CD4-positive, CD25-positive, alpha-beta regulatory T cell (primary cell): ENCODE results near the gene CHMP5. TPM values are rescaled to one million over a fixed set of nuclear protein-coding genes. Genes with fewer than 3 reads are reported as not detected.

Source experiments
- ATAC-seq, 2 donors: fragments of 150-1000 bp; cut with Tn5 transposase; one replicate each; pipeline ENCODE4 v1.10.0; 2021; ENCODE audit warnings: low read depth in 2 of 2, moderate number of reproducible peaks in 2 of 2, moderate library complexity in 1 of 2
- DNase-seq, 3 donors: peaks; one replicate each; pipeline versions ENCODE4 v3.0.0 to v3.0.0-alpha.2; 2012 to 2022; ENCODE audit warnings: mixed read lengths in 1 of 3
- H3K27ac ChIP-seq: one replicate; pipeline ENCODE4 v1.7.0; 2013; ENCODE audit warnings: mild to moderate bottlenecking, low read length; ENCODE audit not compliant: insufficient read depth, poor library complexity, severe bottlenecking
- H3K27me3 ChIP-seq: one replicate; pipeline ENCODE4 v1.7.0; 2013; ENCODE audit warnings: low read length; ENCODE audit not compliant: control insufficient read depth, insufficient read depth
- H3K36me3 ChIP-seq: one replicate; pipeline ENCODE4 v1.7.0; 2013; ENCODE audit warnings: mild to moderate bottlenecking, low read length, moderate library complexity; ENCODE audit not compliant: control insufficient read depth, insufficient read depth
- H3K4me1 ChIP-seq: 2 replicates; pipeline ENCODE4 v1.7.0; 2013; ENCODE audit warnings: mild to moderate bottlenecking, low read length; ENCODE audit not compliant: insufficient read depth, control insufficient read depth, poor library complexity, severe bottlenecking
- H3K4me3 ChIP-seq: one replicate; pipeline ENCODE4 v1.7.0; 2013; ENCODE audit warnings: low read depth, mild to moderate bottlenecking, low read length, moderate library complexity
- H3K9me3 ChIP-seq, 2 experiments: 1 replicate in 1 of 2; 2 replicates in 1 of 2; pipeline ENCODE4 v1.7.0; 2013; ENCODE audit warnings: low read length in 2 of 2, mild to moderate bottlenecking in 1 of 2, moderate library complexity in 1 of 2; ENCODE audit not compliant: control insufficient read depth in 2 of 2
- H3K27ac Mint-ChIP-seq, 3 donors: one replicate each; pipeline ENCODE4 v1.8.0; 2020 to 2022; ENCODE audit warnings: mild to moderate bottlenecking in 3 of 3, mixed read lengths in 3 of 3, moderate library complexity in 2 of 3
- H3K27me3 Mint-ChIP-seq: one replicate; pipeline ENCODE4 v1.8.0; 2022; ENCODE audit warnings: mild to moderate bottlenecking, mixed read lengths
- H3K36me3 Mint-ChIP-seq: one replicate; pipeline ENCODE4 v1.8.0; 2020; ENCODE audit warnings: mixed read lengths
- H3K4me1 Mint-ChIP-seq, 4 donors: one replicate each; pipeline ENCODE4 v1.8.0; 2020 to 2022; ENCODE audit warnings: mixed read lengths in 4 of 4, mild to moderate bottlenecking in 1 of 4
- H3K4me3 Mint-ChIP-seq, 4 donors: one replicate each; pipeline ENCODE4 v1.8.0; 2020 to 2022; ENCODE audit warnings: mild to moderate bottlenecking in 4 of 4, mixed read lengths in 4 of 4, moderate library complexity in 3 of 4
- H3K9me3 Mint-ChIP-seq, 7 donors: one replicate each; pipeline ENCODE4 v1.8.0; 2020 to 2022; ENCODE audit warnings: mixed read lengths in 7 of 7, mild to moderate bottlenecking in 3 of 7, moderate library complexity in 2 of 7
- polyA plus RNA-seq, 4 donors: library from polyadenylated mRNA; unstranded; fragments of 300-500 nt; fragmentation: Illumina TruSeq; gene quantifications; one replicate each; pipeline ENCODE4 v1.2.3, GENCODE V29; 2021
- total RNA-seq: library from RNA; stranded (reverse); gene quantifications from one replicate; pipeline ENCODE4 v1.2.3, GENCODE V29; 2022

CHMP5 gene
- total and polyA plus RNA-seq, 5 donors from 2014 or later, result 25.5 to 58.3 (median 55.8) TPM

DNA sequence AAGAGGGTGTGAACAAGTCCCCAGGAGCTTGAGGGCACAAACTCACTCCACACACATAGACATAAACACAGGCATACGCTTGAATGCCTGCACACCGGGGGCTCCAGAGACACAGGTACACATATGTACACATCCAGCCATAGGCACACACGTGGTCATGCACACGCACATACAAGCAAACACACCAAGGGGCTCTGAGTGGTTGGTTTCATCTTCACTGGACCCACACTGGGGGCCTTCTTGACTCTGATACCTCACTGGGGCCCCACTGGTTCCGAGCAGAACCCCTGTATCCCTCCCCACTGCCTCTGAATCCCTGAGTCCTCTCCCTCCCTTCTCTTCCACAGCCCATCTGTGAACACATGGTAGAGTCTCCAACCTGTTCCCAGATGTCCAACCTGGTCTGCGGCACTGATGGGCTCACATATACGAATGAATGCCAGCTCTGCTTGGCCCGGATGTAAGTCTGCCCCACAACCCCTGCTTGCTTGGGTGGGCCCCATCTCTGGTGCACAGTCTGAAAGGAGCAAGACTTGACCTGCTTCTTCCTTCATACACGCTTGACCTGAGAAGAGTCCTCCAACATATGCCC is 18.5 kb upstream of the CHMP5 start:
- Histone ChIP-seq H3K4me1 (no peaks in the 10 kb centered on the region), H3K4me3 (no peak overlapping the region), H3K27ac (no peak overlapping the region), H3K9me3 (no peaks in the 10 kb centered on the region), H3K27me3 (no peaks in the 10 kb centered on the region), H3K36me3 (peaks cover 4% of the 10 kb centered on the region)
- Mint-ChIP-seq H3K36me3 (peaks cover 27% of the 10 kb centered on the region), H3K4me3 (no peak overlapping the region), H3K27me3 (no peaks in the 10 kb centered on the region), H3K4me1 (no peaks in the 10 kb centered on the region), H3K9me3 (no peaks in the 10 kb centered on the region), H3K27ac (peak overlapping the region in 1 of 3 donors; percentile 69)
- no peak for ATAC-seq
- DNase-seq, result no peak

DNA sequence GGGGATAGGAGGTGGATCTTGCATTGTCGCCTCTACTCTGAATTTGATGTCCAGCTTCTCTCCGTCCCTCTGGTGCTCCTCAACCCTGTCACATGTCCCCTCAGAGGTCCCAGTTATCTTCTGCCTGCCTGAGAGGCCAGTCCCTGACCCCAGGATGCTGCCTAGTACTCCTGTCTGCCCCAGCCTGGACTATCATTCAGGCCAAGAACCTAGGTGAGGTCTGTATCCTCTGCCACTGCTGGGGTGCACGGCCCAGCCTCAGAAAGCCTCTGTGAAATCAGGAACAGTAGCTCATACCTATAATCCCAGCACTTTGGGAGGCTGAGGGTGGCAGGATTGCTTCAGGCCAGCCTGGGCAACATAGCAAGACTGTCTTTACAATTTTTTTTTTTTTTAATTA is 16.2 kb upstream of the CHMP5 start:
- peaks cover 37% of the 10 kb centered on the region for H3K36me3 Mint-ChIP-seq
- ATAC-seq, result no peak

DNA sequence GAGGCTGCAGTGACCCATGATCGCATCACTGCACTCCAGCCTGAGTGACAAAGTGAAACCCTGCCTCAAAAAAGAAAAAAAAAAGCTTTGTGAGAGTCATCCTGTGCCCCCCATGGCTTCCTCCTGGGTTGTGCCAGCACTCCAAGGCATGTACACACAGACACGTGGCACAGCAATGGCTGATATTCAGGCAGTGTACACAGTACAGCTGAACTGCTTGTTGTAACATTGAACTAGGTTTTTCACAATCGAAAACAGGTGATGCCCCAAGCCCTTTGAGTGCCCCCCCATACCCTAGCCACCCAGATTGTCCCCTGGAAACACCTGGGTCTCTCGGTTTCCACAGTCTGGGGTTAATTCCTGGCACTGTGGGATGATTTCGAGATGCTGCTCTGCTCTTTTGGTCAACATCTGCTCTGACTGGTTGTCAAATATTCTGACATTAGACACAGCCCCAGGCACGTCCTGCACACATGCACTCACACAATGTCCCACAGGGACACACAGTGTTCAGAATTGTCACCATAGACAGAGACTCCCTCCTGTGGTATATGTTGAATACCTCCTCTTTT is 15.7 kb upstream of the CHMP5 start:
- no peak for DNase-seq
- Mint-ChIP-seq H3K27ac (peak overlapping the region in 1 of 3 donors; percentile 22), H3K4me1 (peaks cover 0 to 8% (median 0%) of the 10 kb centered on the region in 4 donors), H3K36me3 (peaks cover 37% of the 10 kb centered on the region), H3K9me3 (no peaks in the 10 kb centered on the region), H3K27me3 (no peaks in the 10 kb centered on the region), H3K4me3 (no peak overlapping the region)
- Histone ChIP-seq H3K36me3 (peaks cover 20% of the 10 kb centered on the region), H3K9me3 (no peaks in the 10 kb centered on the region), H3K4me3 (no peak overlapping the region), H3K4me1 (no peaks in the 10 kb centered on the region), H3K27me3 (no peaks in the 10 kb centered on the region), H3K27ac (no peak overlapping the region)
- ATAC-seq, result no peak

More for the DNA sequence above, 16.2 kb upstream of the CHMP5 start:
- H3K27ac Mint-ChIP-seq, result no peak overlapping the region
- no peaks in the 10 kb centered on the region for H3K27me3 Mint-ChIP-seq
- H3K4me3 Mint-ChIP-seq, result no peak overlapping the region
- Histone ChIP-seq H3K36me3 (peaks cover 16% of the 10 kb centered on the region), H3K4me3 (no peak overlapping the region), H3K27me3 (no peaks in the 10 kb centered on the region), H3K9me3 (no peaks in the 10 kb centered on the region), H3K27ac (no peak overlapping the region), H3K4me1 (no peaks in the 10 kb centered on the region)
- no peaks in the 10 kb centered on the region for H3K9me3 Mint-ChIP-seq
- H3K4me1 Mint-ChIP-seq, result peaks cover 0 to 8% (median 0%) of the 10 kb centered on the region in 4 donors
- DNase-seq, result no peak

DNA sequence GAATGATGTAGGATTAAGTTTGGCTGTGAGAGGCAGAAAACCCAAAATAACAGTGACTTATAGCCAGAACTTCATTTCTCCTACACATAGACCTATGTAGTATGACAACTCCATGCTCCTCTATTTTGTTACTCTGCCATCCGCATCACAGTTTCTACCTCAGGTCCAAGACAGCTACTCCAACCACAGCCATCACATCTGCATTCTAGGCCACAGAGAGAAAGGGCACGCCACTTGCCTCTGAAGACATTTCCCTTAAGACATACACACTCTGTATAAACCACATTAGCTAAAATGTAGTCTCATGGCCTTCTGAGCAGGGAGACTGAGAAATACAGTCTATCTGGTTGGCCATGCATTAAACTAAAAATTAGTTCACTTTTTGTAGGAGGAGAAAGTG is 14.9 kb upstream of the CHMP5 start:
- Histone ChIP-seq H3K36me3 (peaks cover 28% of the 10 kb centered on the region), H3K4me3 (no peak overlapping the region), H3K9me3 (no peaks in the 10 kb centered on the region), H3K4me1 (no peaks in the 10 kb centered on the region), H3K27ac (no peak overlapping the region), H3K27me3 (no peaks in the 10 kb centered on the region)
- Mint-ChIP-seq H3K27me3 (no peaks in the 10 kb centered on the region), H3K36me3 (peaks cover 44% of the 10 kb centered on the region), H3K4me1 (peaks cover 0 to 8% (median 0%) of the 10 kb centered on the region in 4 donors), H3K27ac (peak overlapping the region; percentile 20 to 35 (median 22)), H3K9me3 (no peaks in the 10 kb centered on the region), H3K4me3 (no peak overlapping the region)
- ATAC-seq (no peak), DNase-seq (no peak)

DNA sequence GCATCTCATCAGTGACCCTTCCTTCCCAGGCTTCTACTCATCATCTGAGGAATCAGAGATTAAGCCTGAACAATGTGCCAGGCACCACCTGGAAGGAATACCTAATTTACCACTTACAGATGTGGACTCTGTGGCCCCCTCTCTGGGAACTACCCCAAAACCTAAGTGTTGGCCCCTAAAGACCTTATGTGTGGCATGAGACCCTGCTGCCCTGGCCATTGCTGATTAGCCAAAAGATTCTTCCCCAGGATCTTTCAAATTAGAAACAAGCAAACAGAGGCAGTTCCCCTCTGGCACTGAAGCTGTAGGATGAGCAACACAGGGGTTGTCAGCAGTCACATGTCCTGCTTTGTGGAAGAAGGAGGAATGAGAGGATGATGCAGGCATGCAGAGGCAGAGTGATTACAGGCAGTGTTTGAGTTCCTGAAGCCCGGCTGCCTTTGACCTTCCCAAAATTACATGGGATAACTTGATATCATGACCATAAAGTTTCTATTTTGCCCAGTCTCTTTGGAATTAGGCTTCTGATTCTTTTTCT is 14.3 kb upstream of the CHMP5 start:
- DNase-seq, result no peak
- H3K4me1 Mint-ChIP-seq, result peaks cover 0 to 8% (median 0%) of the 10 kb centered on the region in 4 donors
- H3K4me3 Mint-ChIP-seq, result no peak overlapping the region
- H3K27ac Mint-ChIP-seq, result peak overlapping the region in 1 of 3 donors; percentile 22
- ATAC-seq, result no peak
- no peaks in the 10 kb centered on the region for H3K9me3 Mint-ChIP-seq
- Histone ChIP-seq H3K27me3 (no peaks in the 10 kb centered on the region), H3K9me3 (no peaks in the 10 kb centered on the region), H3K27ac (peak overlapping the region; percentile 1), H3K4me3 (no peak overlapping the region), H3K4me1 (no peaks in the 10 kb centered on the region), H3K36me3 (peaks cover 33% of the 10 kb centered on the region)
- H3K36me3 Mint-ChIP-seq, result peaks cover 45% of the 10 kb centered on the region
- H3K27me3 Mint-ChIP-seq, result no peaks in the 10 kb centered on the region

DNA sequence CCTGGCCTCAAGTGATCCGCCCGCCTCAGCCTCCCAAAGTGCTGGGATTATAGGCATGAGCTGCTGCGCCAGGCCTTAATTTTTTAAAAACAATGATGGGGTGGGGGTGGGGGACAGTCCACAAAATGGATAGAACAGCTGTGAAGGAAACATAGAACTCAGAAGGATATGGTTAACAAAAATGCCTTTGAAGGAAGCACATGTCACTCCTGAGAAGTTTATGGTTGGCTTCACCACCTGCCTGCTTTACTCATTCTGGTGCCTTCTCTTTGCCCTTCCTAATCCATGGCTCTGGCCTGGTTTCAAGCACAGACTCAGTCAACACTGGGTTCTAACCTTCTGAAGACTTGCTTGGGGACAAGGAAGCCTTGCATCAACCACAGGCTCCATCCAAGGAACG is 10.6 kb upstream of the CHMP5 start:
- H3K9me3 ChIP-seq, result no peaks in the 10 kb centered on the region
- no peak overlapping the region for H3K4me3 Mint-ChIP-seq
- ATAC-seq (no peak), DNase-seq (no peak)
- no peaks in the 10 kb centered on the region for H3K27me3 ChIP-seq
- no peaks in the 10 kb centered on the region for H3K4me1 ChIP-seq
- H3K36me3 ChIP-seq, result peaks cover 67% of the 10 kb centered on the region
- no peak overlapping the region for H3K4me3 ChIP-seq
- H3K27ac Mint-ChIP-seq, result peak overlapping the region in 1 of 3 donors; percentile 26
- H3K36me3 Mint-ChIP-seq, result peaks cover 42% of the 10 kb centered on the region
- no peaks in the 10 kb centered on the region for H3K27me3 Mint-ChIP-seq
- H3K4me1 Mint-ChIP-seq, result peaks cover 5 to 8% (median 7%) of the 10 kb centered on the region in 4 donors
- no peak overlapping the region for H3K27ac ChIP-seq
- peaks cover 0 to 2% (median 0%) of the 10 kb centered on the region in 7 donors for H3K9me3 Mint-ChIP-seq

DNA sequence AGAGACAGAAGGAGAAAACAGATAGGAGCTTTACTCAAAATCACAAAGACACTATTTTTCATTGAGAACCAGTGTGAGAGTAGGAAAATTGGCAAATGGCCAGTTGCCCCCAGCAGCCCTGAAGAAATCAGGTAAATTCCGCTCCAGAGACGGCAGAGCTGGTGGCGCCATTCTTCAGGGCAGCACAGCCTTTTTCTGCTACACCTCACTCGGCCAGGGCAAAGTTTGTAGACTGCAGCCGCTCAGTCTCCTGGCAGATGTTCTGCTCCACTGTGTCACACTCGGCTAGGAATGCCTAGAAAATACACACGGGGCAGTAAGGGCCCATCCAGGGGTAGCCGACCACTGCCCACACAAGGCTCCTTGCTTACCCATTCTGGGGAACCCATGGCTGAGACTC is 9.8 kb upstream of the CHMP5 start:
- no peaks in the 10 kb centered on the region for H3K27me3 ChIP-seq
- H3K36me3 ChIP-seq, result peaks cover 75% of the 10 kb centered on the region
- Mint-ChIP-seq H3K4me3 (no peak overlapping the region), H3K27me3 (no peaks in the 10 kb centered on the region), H3K4me1 (peaks cover 6 to 14% (median 12%) of the 10 kb centered on the region in 4 donors), H3K9me3 (peaks cover 0 to 2% (median 0%) of the 10 kb centered on the region in 7 donors), H3K36me3 (peaks cover 38% of the 10 kb centered on the region), H3K27ac (no peak overlapping the region)
- H3K9me3 ChIP-seq, result no peaks in the 10 kb centered on the region
- DNase-seq (no peak), ATAC-seq (no peak)
- no peak overlapping the region for H3K4me3 ChIP-seq
- no peak overlapping the region for H3K27ac ChIP-seq
- H3K4me1 ChIP-seq, result no peaks in the 10 kb centered on the region

DNA sequence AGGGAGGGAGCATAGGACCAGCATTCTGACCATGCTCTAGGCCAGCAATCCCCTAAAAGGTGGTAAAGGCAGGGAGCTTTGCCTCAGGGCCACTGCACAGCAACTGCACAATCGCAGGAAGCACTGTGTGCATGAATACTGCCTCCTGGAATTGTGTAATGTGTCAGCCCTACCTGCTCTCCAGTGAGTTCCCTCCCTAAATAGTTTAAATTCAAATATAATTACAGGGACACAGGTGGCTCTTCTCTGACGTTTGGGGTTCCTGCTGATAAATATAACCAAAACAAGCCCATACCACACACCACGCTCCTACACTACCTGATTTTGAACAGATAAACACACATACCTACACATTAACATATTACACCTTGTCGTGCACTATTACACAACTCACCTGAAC is 9.4 kb upstream of the CHMP5 start:
- no peaks in the 10 kb centered on the region for H3K27me3 Mint-ChIP-seq
- H3K9me3 Mint-ChIP-seq, result peaks cover 0 to 2% (median 0%) of the 10 kb centered on the region in 7 donors
- no peak overlapping the region for H3K4me3 Mint-ChIP-seq
- peaks cover 10 to 19% (median 14%) of the 10 kb centered on the region in 4 donors for H3K4me1 Mint-ChIP-seq
- H3K27ac Mint-ChIP-seq, result no peak overlapping the region
- no peak for DNase-seq
- H3K9me3 ChIP-seq, result no peaks in the 10 kb centered on the region
- H3K4me3 ChIP-seq, result no peak overlapping the region
- H3K27me3 ChIP-seq, result no peaks in the 10 kb centered on the region
- H3K36me3 Mint-ChIP-seq, result peaks cover 40% of the 10 kb centered on the region
- no peak overlapping the region for H3K27ac ChIP-seq
- peaks cover 79% of the 10 kb centered on the region for H3K36me3 ChIP-seq
- H3K4me1 ChIP-seq, result no peaks in the 10 kb centered on the region
- no peak for ATAC-seq
